H9 (cell line): ENCODE results near the gene ENKUR. TPM values are rescaled to one million over a fixed set of nuclear protein-coding genes. Genes with fewer than 3 reads are reported as not detected.

Experiments used
- DNase-seq: peaks from one replicate; pipeline ENCODE4 v3.0.0-alpha.2; 2017
- H2AFZ ChIP-seq: one replicate; pipeline ENCODE4 v1.6.1; 2013; ENCODE audit warnings: mild to moderate bottlenecking, low read length, control low read depth, moderate library complexity
- H2AK5ac ChIP-seq: 2 replicates; pipeline ENCODE4 v1.6.1; 2013; ENCODE audit warnings: low read length, control low read depth, mixed read lengths; ENCODE audit not compliant: insufficient read length
- H2BK120ac ChIP-seq: one replicate; pipeline ENCODE4 v1.6.1; 2013; ENCODE audit warnings: low read depth, mild to moderate bottlenecking, low read length, control low read depth, inconsistent platforms; ENCODE audit not compliant: poor library complexity, severe bottlenecking
- H2BK12ac ChIP-seq: 2 replicates; pipeline ENCODE4 v1.6.1; 2013; ENCODE audit warnings: low read length, control low read depth, mixed read lengths, low read depth; ENCODE audit not compliant: insufficient read length
- H2BK15ac ChIP-seq: 2 replicates; pipeline ENCODE4 v1.6.1; 2013; ENCODE audit warnings: low read depth, low read length, control low read depth
- H2BK20ac ChIP-seq: one replicate; pipeline ENCODE4 v1.6.1; 2013; ENCODE audit warnings: low read depth, mild to moderate bottlenecking, low read length, control low read depth, inconsistent platforms; ENCODE audit not compliant: poor library complexity, severe bottlenecking
- H2BK5ac ChIP-seq: 2 replicates; pipeline ENCODE4 v1.6.1; 2013; ENCODE audit warnings: low read length, control low read depth, mixed read lengths; ENCODE audit not compliant: insufficient read length
- H3K14ac ChIP-seq: 2 replicates; pipeline ENCODE4 v1.6.1; 2013; ENCODE audit warnings: low read length, control low read depth; ENCODE audit not compliant: insufficient read depth
- H3K18ac ChIP-seq: 2 replicates; pipeline ENCODE4 v1.6.1; 2013; ENCODE audit warnings: low read depth, mild to moderate bottlenecking, mixed read lengths, low read length, control low read depth; ENCODE audit not compliant: insufficient read length
- H3K23ac ChIP-seq: 2 replicates; pipeline ENCODE4 v1.6.1; 2013; ENCODE audit warnings: low read length, control low read depth, mixed read lengths, low read depth; ENCODE audit not compliant: insufficient read length
- H3K23me2 ChIP-seq: 2 replicates; pipeline ENCODE4 v1.6.1; 2013; ENCODE audit warnings: low read depth, mild to moderate bottlenecking, mixed read lengths, low read length, control low read depth; ENCODE audit not compliant: insufficient read length, poor library complexity, severe bottlenecking
- H3K27ac ChIP-seq: 2 replicates; pipeline ENCODE4 v1.5.1; 2013; ENCODE audit warnings: low read length, control low read depth, mixed read lengths, low read depth; ENCODE audit not compliant: insufficient read length
- H3K27me3 ChIP-seq: 2 replicates; pipeline ENCODE4 v1.6.1; 2013; ENCODE audit warnings: low read length, control low read depth, inconsistent platforms; ENCODE audit not compliant: insufficient read depth
- H3K4ac ChIP-seq: 2 replicates; pipeline ENCODE4 v1.6.1; 2013; ENCODE audit warnings: low read depth, mild to moderate bottlenecking, control low read depth, inconsistent platforms, low read length, moderate library complexity
- H3K4me1 ChIP-seq: 2 replicates; pipeline ENCODE4 v1.6.1; 2013; ENCODE audit warnings: low read length, control low read depth, inconsistent platforms; ENCODE audit not compliant: insufficient read depth
- H3K4me2 ChIP-seq: 2 replicates; pipeline ENCODE4 v1.6.1; 2013; ENCODE audit warnings: low read length, control low read depth, mixed read lengths; ENCODE audit not compliant: insufficient read length, insufficient read depth
- H3K56ac ChIP-seq: 2 replicates; pipeline ENCODE4 v1.6.1; 2013; ENCODE audit warnings: low read depth, mild to moderate bottlenecking, mixed read lengths, low read length, control low read depth; ENCODE audit not compliant: insufficient read length
- H3K79me1 ChIP-seq: 2 replicates; pipeline ENCODE4 v1.6.1; 2013; ENCODE audit warnings: low read depth, mild to moderate bottlenecking, moderate library complexity, low read length, control low read depth, inconsistent platforms; ENCODE audit not compliant: insufficient read depth, poor library complexity, severe bottlenecking
- H3K79me2 ChIP-seq: 2 replicates; pipeline ENCODE4 v1.6.1; 2013; ENCODE audit warnings: low read length, control low read depth, inconsistent platforms; ENCODE audit not compliant: insufficient read depth
- H3K9ac ChIP-seq: 2 replicates; pipeline ENCODE4 v1.6.1; 2013; ENCODE audit warnings: low read length, control low read depth, mixed read lengths; ENCODE audit not compliant: insufficient read length; ENCODE audit errors: extremely low read depth
- H3K9me3 ChIP-seq: one replicate; pipeline ENCODE4 v1.6.1; 2013; ENCODE audit warnings: low read depth, low read length, inconsistent platforms; ENCODE audit not compliant: control insufficient read depth
- H3T11ph ChIP-seq: one replicate; pipeline ENCODE4 v1.6.1; 2013; ENCODE audit warnings: mild to moderate bottlenecking, low read length, control low read depth, inconsistent platforms
- H4K20me1 ChIP-seq: one replicate; pipeline ENCODE4 v1.6.1; 2013; ENCODE audit not compliant: control insufficient read depth, insufficient read length, insufficient read depth
- H4K5ac ChIP-seq: 2 replicates; pipeline ENCODE4 v1.6.1; 2013; ENCODE audit warnings: low read depth, mild to moderate bottlenecking, mixed read lengths, low read length, control low read depth; ENCODE audit not compliant: insufficient read length
- H4K8ac ChIP-seq: replicated peaks from 2 replicates; pipeline ENCODE4 v1.6.1; 2013; ENCODE audit warnings: low read length, control low read depth, mixed read lengths, low read depth; ENCODE audit not compliant: insufficient read length
- H4K91ac ChIP-seq: 2 replicates; pipeline ENCODE4 v1.6.1; 2013; ENCODE audit warnings: low read depth, mild to moderate bottlenecking, moderate library complexity, mixed read lengths, low read length, control low read depth; ENCODE audit not compliant: insufficient read length
- H3K27ac Mint-ChIP-seq, 3 experiments: 2 replicates in 2 of 3; 3 replicates in 1 of 3; pipeline ENCODE4 v1.8.0; 2020 to 2021; ENCODE audit warnings: mixed read lengths in 3 of 3, mild to moderate bottlenecking in 1 of 3, moderate library complexity in 1 of 3
- H3K27me3 Mint-ChIP-seq: 2 replicates; pipeline ENCODE4 v1.8.0; 2021; ENCODE audit warnings: low read depth, mild to moderate bottlenecking, moderate library complexity, mixed read lengths
- H3K36me3 Mint-ChIP-seq, 3 experiments: 2 replicates in 2 of 3; 3 replicates in 1 of 3; pipeline ENCODE4 v1.8.0; 2020 to 2021; ENCODE audit warnings: low read depth in 3 of 3, mixed read lengths in 3 of 3; ENCODE audit not compliant: insufficient read depth in 1 of 3
- H3K4me1 Mint-ChIP-seq, 2 experiments: 2 replicates each; pipeline ENCODE4 v1.8.0; 2020; ENCODE audit warnings: mixed read lengths in 2 of 2
- H3K4me3 Mint-ChIP-seq, 2 experiments: 2 replicates in 1 of 2; 3 replicates in 1 of 2; pipeline ENCODE4 v1.8.0; 2020 to 2021; ENCODE audit warnings: mild to moderate bottlenecking in 2 of 2, mixed read lengths in 2 of 2, moderate library complexity in 1 of 2
- H3K9me3 Mint-ChIP-seq, 2 experiments: 2 replicates in 1 of 2; 3 replicates in 1 of 2; pipeline ENCODE4 v1.8.0; 2020; ENCODE audit warnings: mild to moderate bottlenecking in 2 of 2, mixed read lengths in 2 of 2, moderate library complexity in 1 of 2
- WGBS: extraction: QIAGEN DNeasy Blood & Tissue Kit; methylation state at CpG from one replicate; pipeline ENCODE4 v1.1.7; 2013; ENCODE audit warnings: missing lambda C conversion rate, low lambda C conversion rate, mixed read lengths; ENCODE audit not compliant: insufficient read length; ENCODE audit errors: extremely low coverage; 5-methylcytosine and 5-hydroxymethylcytosine counted together
- total RNA-seq: library from RNA; stranded (reverse); gene quantifications from 2 replicates; pipeline ENCODE4 v1.2.1, GENCODE V29; 2021
- TF ChIP-seq, protein P1 (sequence below): fragments of 200-600 bp; sonication (generic); conservative IDR thresholded peaks from 3 replicates; pipeline ENCODE4 v1.8.0; 2021; ENCODE audit warnings: antibody characterized with exemption, mild to moderate bottlenecking

The ENKUR gene
- total RNA-seq, 1 experiment from 2014 or later, result not detected

DNA sequence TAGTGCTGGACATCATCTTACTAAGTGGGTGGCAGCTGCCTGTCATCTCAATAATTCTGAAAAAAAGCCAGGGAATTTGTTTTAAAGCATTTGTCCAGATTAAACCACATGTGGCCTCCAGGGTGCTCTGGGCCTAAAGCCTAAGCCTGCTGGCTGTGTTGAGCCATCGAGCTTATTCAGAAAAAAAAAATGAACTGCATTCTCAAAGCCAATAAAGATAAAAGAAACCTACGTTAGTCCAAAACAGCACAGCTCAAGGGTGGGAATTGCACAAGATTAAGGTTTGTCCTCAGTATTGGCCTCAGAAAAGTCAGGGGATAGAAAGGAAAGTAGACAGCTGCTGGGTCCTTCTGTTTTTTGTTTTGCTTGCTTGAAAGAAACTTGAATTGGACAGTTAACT, 41.0 kb downstream of the ENKUR start:
- H3K4me1 Mint-ChIP-seq, result peaks cover 0 to 5% of the 10 kb centered on the region in 2 experiments; a peak in 3 of 4 replicates

More for the DNA sequence above, 41.0 kb downstream of the ENKUR start:
- no peak overlapping the region for H2AK5ac ChIP-seq
- H3K14ac ChIP-seq, result no peak overlapping the region
- no peaks in the 10 kb centered on the region for H3K79me2 ChIP-seq
- H2BK15ac ChIP-seq, result no peak overlapping the region
- no peaks in the 10 kb centered on the region for H3K27me3 Mint-ChIP-seq
- no peak overlapping the region for H2BK12ac ChIP-seq
- H4K8ac ChIP-seq, result no peak overlapping the region
- no peak overlapping the region for H3K4me3 Mint-ChIP-seq
- H4K91ac ChIP-seq, result no peak overlapping the region
- no peak for DNase-seq
- no peak overlapping the region for H2BK120ac ChIP-seq
- no peaks in the 10 kb centered on the region for H3K36me3 Mint-ChIP-seq
- H2BK20ac ChIP-seq, result no peak overlapping the region
- H3K23me2 ChIP-seq, result no peaks in the 10 kb centered on the region
- no peaks in the 10 kb centered on the region for H3K79me1 ChIP-seq
- H3K23ac ChIP-seq, result no peak overlapping the region
- TF ChIP-seq, protein P1, sequence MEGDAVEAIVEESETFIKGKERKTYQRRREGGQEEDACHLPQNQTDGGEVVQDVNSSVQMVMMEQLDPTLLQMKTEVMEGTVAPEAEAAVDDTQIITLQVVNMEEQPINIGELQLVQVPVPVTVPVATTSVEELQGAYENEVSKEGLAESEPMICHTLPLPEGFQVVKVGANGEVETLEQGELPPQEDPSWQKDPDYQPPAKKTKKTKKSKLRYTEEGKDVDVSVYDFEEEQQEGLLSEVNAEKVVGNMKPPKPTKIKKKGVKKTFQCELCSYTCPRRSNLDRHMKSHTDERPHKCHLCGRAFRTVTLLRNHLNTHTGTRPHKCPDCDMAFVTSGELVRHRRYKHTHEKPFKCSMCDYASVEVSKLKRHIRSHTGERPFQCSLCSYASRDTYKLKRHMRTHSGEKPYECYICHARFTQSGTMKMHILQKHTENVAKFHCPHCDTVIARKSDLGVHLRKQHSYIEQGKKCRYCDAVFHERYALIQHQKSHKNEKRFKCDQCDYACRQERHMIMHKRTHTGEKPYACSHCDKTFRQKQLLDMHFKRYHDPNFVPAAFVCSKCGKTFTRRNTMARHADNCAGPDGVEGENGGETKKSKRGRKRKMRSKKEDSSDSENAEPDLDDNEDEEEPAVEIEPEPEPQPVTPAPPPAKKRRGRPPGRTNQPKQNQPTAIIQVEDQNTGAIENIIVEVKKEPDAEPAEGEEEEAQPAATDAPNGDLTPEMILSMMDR, result no peak
- no peaks in the 10 kb centered on the region for H4K20me1 ChIP-seq
- no peaks in the 10 kb centered on the region for H3K27me3 ChIP-seq
- H3K56ac ChIP-seq, result no peak overlapping the region
- no peak overlapping the region for H3K27ac Mint-ChIP-seq
- no peak overlapping the region for H3K9ac ChIP-seq
- WGBS, result no CpG with 5 or more reads among the region's 2 CpGs
- H3K4ac ChIP-seq, result no peak overlapping the region
- H2AFZ ChIP-seq, result no peak overlapping the region
- H3K9me3 Mint-ChIP-seq, result no peaks in the 10 kb centered on the region
- H3T11ph ChIP-seq, result no peak overlapping the region
- H4K5ac ChIP-seq, result no peak overlapping the region
- H2BK5ac ChIP-seq, result no peak overlapping the region
- H3K18ac ChIP-seq, result no peak overlapping the region
- no peak overlapping the region for H3K27ac ChIP-seq
- no peaks in the 10 kb centered on the region for H3K9me3 ChIP-seq
- no peaks in the 10 kb centered on the region for H3K4me1 ChIP-seq
- H3K4me2 ChIP-seq, result no peak overlapping the region
